HepG2 (cell line): ENCODE data around the gene SNIP1. TPM values are rescaled to one million over a fixed set of nuclear protein-coding genes. Genes with fewer than 3 reads are reported as not detected.

ENCODE experiments used
- CSRNP2 ChIP-seq: sonication (generic); formaldehyde crosslinking; conservative IDR thresholded peaks from 2 replicates; pipeline ENCODE4 v1.8.0; 2022; ENCODE audit warnings: low read depth, missing genetic modification reagents
- ETV6 ChIP-seq: sonication (generic); formaldehyde crosslinking; conservative IDR thresholded peaks from 2 replicates; pipeline ENCODE4 v1.4.0; 2020; ENCODE audit warnings: missing genetic modification reagents
- FOXK1 ChIP-seq: sonication (generic); formaldehyde crosslinking; IDR thresholded peaks from 2 replicates; pipeline ENCODE4 v1.4.0; 2020; ENCODE audit warnings: low read depth, missing genetic modification reagents, borderline replicate concordance
- HNF1B ChIP-seq: sonication (generic); formaldehyde crosslinking; IDR thresholded peaks from 2 replicates; pipeline ENCODE4 v1.5.1; 2020; ENCODE audit warnings: mild to moderate bottlenecking, moderate library complexity, missing genetic modification reagents
- HNRNPH1 ChIP-seq: fragments of 200-400 bp; formaldehyde crosslinking; optimal IDR thresholded peaks from 2 replicates; pipeline ENCODE3; 2017; ENCODE audit warnings: mild to moderate bottlenecking, low read depth, low read length
- HOXA7 ChIP-seq: sonication (generic); formaldehyde crosslinking; IDR thresholded peaks from 2 replicates; pipeline ENCODE4 v1.8.1; 2022; ENCODE audit warnings: mild to moderate bottlenecking, missing genetic modification reagents, moderate library complexity
- NR2F2 ChIP-seq: IDR thresholded peaks from 2 replicates; pipeline ENCODE4 v1.6.1; 2012; ENCODE audit warnings: low read depth, inconsistent platforms, borderline replicate concordance
- NRL ChIP-seq: sonication (generic); formaldehyde crosslinking; IDR thresholded peaks from 2 replicates; pipeline ENCODE4 v1.5.0; 2020; ENCODE audit warnings: missing genetic modification reagents, mild to moderate bottlenecking, moderate library complexity, borderline replicate concordance
- RFXANK ChIP-seq: IDR thresholded peaks from 2 replicates; pipeline ENCODE4 v1.6.1; 2016
- SRF ChIP-seq: IDR thresholded peaks from 2 replicates; pipeline ENCODE4 v1.6.1; 2011; ENCODE audit warnings: mild to moderate bottlenecking, low read depth, low read length, moderate library complexity
- TCF7L2 ChIP-seq: IDR thresholded peaks from 2 replicates; pipeline ENCODE4 v1.6.1; 2011; ENCODE audit warnings: mild to moderate bottlenecking, low read depth, low read length, moderate library complexity
- ZBTB37 ChIP-seq: sonication (generic); formaldehyde crosslinking; IDR thresholded peaks from 2 replicates; pipeline ENCODE4 v1.4.0; 2020; ENCODE audit warnings: mild to moderate bottlenecking, missing genetic modification reagents
- ZMAT5 ChIP-seq: sonication (generic); formaldehyde crosslinking; IDR thresholded peaks from 2 replicates; pipeline ENCODE4 v1.5.0; 2020; ENCODE audit warnings: mild to moderate bottlenecking, low read depth, missing genetic modification reagents, borderline replicate concordance
- ZNF138 ChIP-seq: sonication (generic); formaldehyde crosslinking; IDR thresholded peaks from 2 replicates; pipeline ENCODE4 v1.5.0; 2020; ENCODE audit warnings: mild to moderate bottlenecking, low read depth, missing genetic modification reagents
- ZNF609 ChIP-seq: sonication (generic); formaldehyde crosslinking; IDR thresholded peaks from 2 replicates; pipeline ENCODE4 v1.4.0; 2020; ENCODE audit warnings: mild to moderate bottlenecking, missing genetic modification reagents, borderline replicate concordance
- ZSCAN25 ChIP-seq: sonication (generic); formaldehyde crosslinking; IDR thresholded peaks from 2 replicates; pipeline ENCODE4 v1.8.0; 2022; ENCODE audit warnings: mild to moderate bottlenecking, missing genetic modification reagents
- ZSCAN5A ChIP-seq: sonication (generic); formaldehyde crosslinking; IDR thresholded peaks from 2 replicates; pipeline ENCODE4 v1.8.0; 2022; ENCODE audit warnings: mild to moderate bottlenecking, missing genetic modification reagents, borderline replicate concordance
- polyA plus RNA-seq, 8 experiments: library from polyadenylated mRNA; depleted of rRNA in 3 of 8; stranded (reverse) in 7 of 8; unstranded in 1 of 8; fragments of >200 nt; fragmentation: Illumina TruSeq in 4 of 8; extraction: Trizol in 4 of 8; gene quantifications; 2 replicates each; pipeline versions ENCODE4 v1.2.1 to v1.2.3, GENCODE V29; 2011 to 2016; ENCODE audit warnings: low read depth in 4 of 8, missing spikeins in 1 of 8, mixed read lengths in 1 of 8; ENCODE audit not compliant: insufficient read depth in 1 of 8
- total RNA-seq, 5 experiments: library from RNA; depleted of rRNA; stranded (reverse); fragments of >200 nt; fragmentation: Illumina TruSeq; extraction: Trizol; gene quantifications; 2 replicates each; pipeline ENCODE4 v1.2.3, GENCODE V29; 2016; ENCODE audit warnings: low read depth in 1 of 5

SNIP1 gene
- total and polyA plus RNA-seq, 2 of the 13 experiments (the other 11 are each of a cell fraction or from before 2014, with no cell fraction given): 5.5 to 11.2 TPM

- no peak for TF ChIP-seq ZSCAN5A (CRISPR knock-in tag)
- TF ChIP-seq ZMAT5 (CRISPR knock-in tag): no peak
- TF ChIP-seq ZNF138 (CRISPR knock-in tag): no peak
- no peak for TF ChIP-seq CSRNP2
- TF ChIP-seq RFXANK (CRISPR knock-in tag): no peak
- TF ChIP-seq SRF: no peak
- TF ChIP-seq ZSCAN25 (CRISPR knock-in tag): no peak
- no peak for TF ChIP-seq TCF7L2
- TF ChIP-seq HOXA7: no peak
- no peak for TF ChIP-seq ETV6
- TF ChIP-seq ZBTB37 (CRISPR knock-in tag): no peak
- peak; percentile 71 for TF ChIP-seq HNF1B (CRISPR knock-in tag)
- TF ChIP-seq ZNF609: peak; percentile 42; the same call in 1 of the 2 replicates
- TF ChIP-seq NRL (CRISPR knock-in tag): peak; percentile 89; the same call in 1 of the 2 replicates
- TF ChIP-seq HNRNPH1: no peak
- TF ChIP-seq NR2F2: no peak
- TF ChIP-seq FOXK1 (CRISPR knock-in tag): no peak
Measured at GRCh38 chr1:37514350-37515184, 39.5 kb downstream of the SNIP1 start, which contains the start of gene MEAF6 (continued).
